ENCODE data around the gene GPER1. TPM values are rescaled to one million over a fixed set of nuclear protein-coding genes. Genes with fewer than 3 reads are reported as not detected.
"Not testable (repeated sequence)": the region's sequence is repeated elsewhere in the genome, so short reads cannot be mapped to it uniquely, and the experiment has no call there.

Gene GPER1
- total RNA-seq, 2 experiments from 2014 or later: not detected

DNA sequence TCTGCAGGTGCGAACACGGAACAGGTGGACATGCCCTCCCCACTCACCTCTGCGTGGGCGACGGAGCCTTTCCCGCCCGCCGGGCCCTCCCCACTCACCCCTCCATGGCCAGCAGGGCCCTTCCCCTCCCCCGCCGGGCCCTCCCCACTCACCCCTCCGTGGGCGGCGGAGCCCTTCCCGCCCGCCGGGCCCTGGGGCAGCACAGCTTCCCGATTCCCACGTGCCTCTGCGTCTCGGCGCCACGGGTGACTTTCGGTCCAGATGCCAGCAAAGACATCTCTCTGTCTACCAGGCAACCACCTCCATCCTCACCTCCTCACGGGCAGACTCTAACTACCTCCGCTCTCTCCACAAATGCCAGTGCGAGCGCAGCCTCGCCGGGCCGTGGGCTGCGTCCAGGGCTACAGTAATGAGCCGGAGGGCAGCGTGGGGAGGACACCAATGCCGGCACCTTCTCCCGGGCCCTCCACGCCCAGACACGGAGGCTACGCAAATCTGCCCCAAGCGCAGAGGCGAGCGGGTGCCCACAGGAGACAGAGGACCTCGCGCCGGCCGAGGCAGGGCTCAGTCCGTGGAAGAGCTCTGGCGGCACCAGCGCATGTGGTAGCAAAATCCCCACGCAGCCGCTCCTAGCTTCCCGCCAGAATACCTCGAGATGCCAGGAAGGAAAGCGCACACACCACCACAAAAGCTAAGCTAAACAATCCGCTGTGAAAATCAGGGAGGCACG lies 21.8 kb downstream of the GPER1 start:
- Mint-ChIP-seq H3K27me3 (no peaks in the 10 kb centered on the region), H3K27ac (no peak overlapping the region), H3K9me3 (ENCODE audit: low read depth) (no peaks in the 10 kb centered on the region), H3K36me3 (ENCODE audit: low read depth) (peaks cover 7% of the 10 kb centered on the region), H3K4me1 (peaks cover 10% of the 10 kb centered on the region), H3K4me3 (no peak overlapping the region)
- POLR2A ChIA-PET: no interaction called here
- ATAC-seq (no peak), DNase-seq (no peak)
- intact Hi-C loops (cut with DNase I, micrococcal nuclease): no loop called here
- CTCF ChIA-PET: no interaction called here

DNA sequence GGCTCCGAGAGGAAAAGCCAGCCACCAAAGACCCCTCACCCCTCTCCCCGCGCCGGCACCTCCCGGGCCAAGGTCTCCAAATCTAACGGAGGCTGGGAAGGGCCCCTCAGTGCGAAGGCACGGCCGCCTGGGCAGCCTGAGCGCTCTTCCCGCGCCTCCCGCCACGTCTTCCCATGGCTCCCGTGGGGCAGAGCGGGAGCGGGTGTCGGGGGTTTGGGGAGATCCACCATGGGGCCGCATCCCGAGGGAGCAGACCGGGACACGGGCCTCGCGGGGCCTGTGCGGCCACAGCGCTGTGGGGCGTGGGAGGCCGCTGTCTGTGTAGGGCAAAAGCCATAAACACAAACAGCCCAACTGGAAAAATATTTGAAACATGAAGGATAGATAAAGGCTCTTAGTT lies 22.4 kb downstream of the GPER1 start:
- Mint-ChIP-seq H3K27me3 (no peaks in the 10 kb centered on the region), H3K36me3 (ENCODE audit: low read depth) (peaks cover 7% of the 10 kb centered on the region), H3K27ac (no peak overlapping the region), H3K4me1 (peaks cover 4% of the 10 kb centered on the region), H3K4me3 (no peak overlapping the region), H3K9me3 (ENCODE audit: low read depth) (no peaks in the 10 kb centered on the region)
- DNase-seq (no peak), ATAC-seq (no peak)
- intact Hi-C loops (cut with DNase I, micrococcal nuclease): no loop called here
- ChIA-PET CTCF (no interaction called here), POLR2A (no interaction called here)

DNA sequence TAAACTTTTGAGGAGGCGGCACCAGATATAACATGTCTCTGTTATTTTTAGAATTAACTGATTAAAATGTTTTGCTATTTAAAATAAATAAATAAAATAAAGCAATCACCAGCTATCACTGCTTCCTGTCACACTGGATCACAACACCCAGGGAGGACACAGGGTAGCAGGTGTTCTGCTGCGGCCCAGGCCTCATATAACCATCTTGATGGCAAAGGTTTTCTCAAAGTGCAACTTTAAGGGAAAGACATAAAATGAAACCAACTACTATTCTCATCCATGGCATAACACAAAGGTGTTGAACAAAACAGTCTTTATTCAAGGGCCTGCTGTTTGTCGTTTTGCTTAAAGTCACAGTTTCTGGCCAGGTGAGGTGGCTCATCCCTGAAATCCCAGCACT lies 23.2 kb downstream of the GPER1 start:
- Mint-ChIP-seq H3K36me3 (ENCODE audit: low read depth) (peaks cover 14% of the 10 kb centered on the region), H3K27me3 (no peaks in the 10 kb centered on the region), H3K4me3 (no peak overlapping the region), H3K9me3 (ENCODE audit: low read depth) (peaks cover 7% of the 10 kb centered on the region), H3K27ac (no peak overlapping the region), H3K4me1 (peaks cover 7% of the 10 kb centered on the region)
- DNase-seq (no peak), ATAC-seq (no peak)
- POLR2A ChIA-PET: no interaction called here
- intact Hi-C loops (cut with DNase I, micrococcal nuclease): no loop called here
- CTCF ChIA-PET: no interaction called here

DNA sequence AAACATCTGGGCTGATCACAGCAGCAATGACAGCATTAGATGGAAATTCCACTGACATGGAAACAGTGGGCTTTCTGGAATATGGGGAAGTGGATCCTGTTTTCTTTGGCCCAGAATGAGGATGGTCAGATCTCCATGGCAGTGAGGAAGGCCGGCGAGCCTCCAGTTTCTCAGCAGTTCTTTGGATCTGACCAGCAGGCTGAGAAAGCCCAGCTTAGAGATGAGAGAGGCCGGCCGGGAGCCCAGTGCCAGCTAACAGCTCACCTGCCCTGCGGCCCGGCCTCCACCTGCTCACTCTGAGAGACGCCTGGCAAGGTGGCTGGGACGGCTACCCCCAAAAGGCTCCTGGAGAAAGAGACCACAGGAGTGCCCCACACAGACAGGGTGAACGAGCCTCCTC lies 24.2 kb downstream of the GPER1 start:
- H3K4me1 Mint-ChIP-seq: peaks cover 5% of the 10 kb centered on the region
- POLR2A ChIA-PET: no interaction called here
- peaks cover 14% of the 10 kb centered on the region for H3K36me3 Mint-ChIP-seq (ENCODE audit: low read depth)
- peaks cover 8% of the 10 kb centered on the region for H3K9me3 Mint-ChIP-seq (ENCODE audit: low read depth)
- no peaks in the 10 kb centered on the region for H3K27me3 Mint-ChIP-seq
- intact Hi-C loops (cut with DNase I, micrococcal nuclease): no loop called here
- CTCF ChIA-PET: no interaction called here
- no peak for ATAC-seq
- no peak overlapping the region for H3K4me3 Mint-ChIP-seq
- H3K27ac Mint-ChIP-seq: no peak overlapping the region
- DNase-seq: no peak

DNA sequence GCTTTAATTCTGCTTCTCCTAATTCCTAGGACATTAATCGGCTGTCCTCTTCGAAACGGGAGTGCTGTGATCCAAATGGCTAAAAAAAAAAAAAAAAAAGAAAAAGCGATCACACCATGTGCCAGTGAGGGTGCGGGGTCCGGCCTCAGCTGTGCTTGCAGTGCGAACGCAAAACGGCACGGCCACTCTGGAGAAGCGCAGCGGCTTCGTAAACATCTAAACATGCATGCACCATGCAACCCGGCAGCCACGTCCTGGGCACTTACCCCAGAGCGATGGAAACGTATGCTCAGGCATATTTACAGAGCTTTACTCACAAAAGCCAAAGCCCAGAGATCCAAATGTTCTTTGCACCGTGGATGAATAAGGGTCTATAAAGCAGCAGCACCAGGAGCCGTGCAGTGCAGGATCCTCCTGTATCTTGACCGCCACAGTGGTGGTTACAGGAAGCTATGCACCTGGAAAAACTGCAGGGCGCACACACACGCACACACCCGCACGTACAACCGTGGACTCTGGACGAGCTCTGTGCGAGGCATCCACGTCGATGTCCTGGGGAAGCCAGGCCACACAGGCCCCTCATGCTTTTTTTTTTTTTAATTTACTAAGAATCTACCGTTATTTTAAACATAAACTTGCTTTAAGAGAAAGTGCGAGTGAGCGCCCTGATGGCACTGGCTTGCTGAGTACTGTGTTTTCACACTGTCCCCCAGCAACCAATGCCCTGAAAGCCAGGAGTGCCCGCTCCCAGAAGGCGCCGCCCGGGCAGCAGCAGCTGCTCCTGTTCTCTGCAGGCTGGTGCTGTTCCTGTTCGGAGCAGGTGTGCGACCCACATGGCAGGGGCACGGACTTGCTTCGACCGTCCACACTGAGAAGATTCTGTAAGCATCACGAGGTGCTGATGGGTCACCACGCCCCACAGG lies 25.0 kb downstream of the GPER1 start:
- Mint-ChIP-seq H3K27ac (no peak overlapping the region), H3K36me3 (ENCODE audit: low read depth) (peaks cover 19% of the 10 kb centered on the region), H3K27me3 (no peaks in the 10 kb centered on the region), H3K4me1 (peaks cover 9% of the 10 kb centered on the region), H3K9me3 (ENCODE audit: low read depth) (peaks cover 13% of the 10 kb centered on the region), H3K4me3 (no peak overlapping the region)
- ATAC-seq (no peak), DNase-seq (no peak)
- intact Hi-C loops (cut with DNase I, micrococcal nuclease): no loop called here
- ChIA-PET CTCF (interaction anchor here (0.6 kb wide), 1 partner anchor 297 kb away, joined by 3 read pairs; no protein-coding TSS in a partner anchor), POLR2A (interaction anchor here (0.6 kb wide), 1 partner anchor 1393 kb away, joined by 5 read pairs; no protein-coding TSS in a partner anchor)

DNA sequence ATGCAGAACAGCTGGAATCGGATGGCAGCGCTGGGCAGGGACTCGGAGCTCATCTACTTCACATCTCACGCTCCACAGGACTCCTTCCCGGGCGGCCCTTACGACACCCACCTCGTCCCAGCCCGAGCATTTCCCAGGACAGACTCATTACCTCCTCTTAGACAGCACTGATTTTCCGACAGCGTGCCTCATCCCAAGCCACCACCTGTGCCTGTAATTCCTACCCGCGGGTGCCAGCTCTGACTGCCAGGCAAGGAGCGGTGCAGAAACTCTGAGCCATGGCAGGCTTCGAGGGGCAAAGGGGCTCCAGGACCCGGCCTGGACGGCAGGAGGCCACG lies 25.6 kb downstream of the GPER1 start:
- DNase-seq: no peak
- no peak overlapping the region for H3K4me3 Mint-ChIP-seq
- H3K27me3 Mint-ChIP-seq: no peaks in the 10 kb centered on the region
- ChIA-PET POLR2A (no interaction called here), CTCF (interaction anchor here (0.6 kb wide), 1 partner anchor 296 kb away, joined by 3 read pairs; no protein-coding TSS in a partner anchor)
- intact Hi-C loops (cut with DNase I, micrococcal nuclease): no loop called here
- H3K36me3 Mint-ChIP-seq (ENCODE audit: low read depth): peaks cover 22% of the 10 kb centered on the region
- peaks cover 13% of the 10 kb centered on the region for H3K9me3 Mint-ChIP-seq (ENCODE audit: low read depth)
- ATAC-seq: no peak
- H3K4me1 Mint-ChIP-seq: peaks cover 13% of the 10 kb centered on the region
- H3K27ac Mint-ChIP-seq: no peak overlapping the region

DNA sequence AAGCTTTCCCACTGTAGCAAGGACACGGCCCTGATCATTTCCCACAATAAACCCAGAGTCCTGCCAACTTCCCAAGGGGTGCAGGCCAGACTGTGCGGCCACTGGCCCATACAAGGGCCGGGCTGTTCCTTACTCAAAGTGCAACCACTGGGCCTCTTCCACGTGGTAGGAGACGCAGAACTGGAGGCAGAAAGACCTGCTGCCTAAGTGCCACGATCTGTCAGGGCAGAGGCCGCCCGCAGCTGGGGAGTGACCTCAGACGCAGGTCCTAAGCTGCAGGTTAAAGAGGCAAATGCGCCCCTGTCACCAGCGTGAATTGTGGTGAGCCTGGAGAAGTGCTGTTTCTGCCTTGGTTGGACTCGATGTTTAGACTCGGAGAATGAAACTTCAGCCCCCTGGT lies 26.2 kb downstream of the GPER1 start:
- ATAC-seq: no peak
- Mint-ChIP-seq H3K27ac (no peak overlapping the region), H3K4me1 (peaks cover 15% of the 10 kb centered on the region), H3K4me3 (no peak overlapping the region), H3K9me3 (ENCODE audit: low read depth) (peaks cover 13% of the 10 kb centered on the region), H3K27me3 (no peaks in the 10 kb centered on the region), H3K36me3 (ENCODE audit: low read depth) (peaks cover 22% of the 10 kb centered on the region)
- intact Hi-C loops (cut with DNase I, micrococcal nuclease): no loop called here
- ChIA-PET CTCF (interaction anchor here (0.6 kb wide), 1 partner anchor 28 kb away, joined by 3 read pairs; no protein-coding TSS in a partner anchor), POLR2A (no interaction called here)
- DNase-seq: no peak

DNA sequence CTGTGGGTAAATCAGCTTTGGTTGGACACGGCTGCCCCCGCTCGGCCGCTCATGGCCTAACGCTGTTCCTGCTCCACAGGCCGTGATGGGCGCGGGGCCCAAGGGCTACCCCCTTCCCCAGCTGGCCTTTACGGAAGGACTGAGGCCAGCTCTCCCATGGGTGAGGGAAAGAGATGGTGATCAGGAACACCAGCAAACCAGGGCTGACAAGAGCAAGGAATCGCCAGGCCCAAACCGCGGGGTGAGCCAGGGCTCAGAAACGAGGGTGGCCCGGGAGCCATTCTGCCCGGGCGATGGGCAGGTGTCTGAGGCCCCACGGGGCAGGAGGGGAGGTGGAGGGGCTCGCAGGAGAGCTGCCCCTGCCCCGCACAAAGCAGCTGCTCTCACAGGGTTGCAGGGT lies 26.6 kb downstream of the GPER1 start:
- POLR2A ChIA-PET: no interaction called here
- H3K9me3 Mint-ChIP-seq (ENCODE audit: low read depth): peaks cover 13% of the 10 kb centered on the region
- DNase-seq (no peak), ATAC-seq (no peak)
- H3K36me3 Mint-ChIP-seq (ENCODE audit: low read depth): peaks cover 22% of the 10 kb centered on the region
- no peak overlapping the region for H3K27ac Mint-ChIP-seq
- H3K27me3 Mint-ChIP-seq: no peaks in the 10 kb centered on the region
- intact Hi-C loops (cut with DNase I, micrococcal nuclease): no loop called here
- H3K4me3 Mint-ChIP-seq: no peak overlapping the region
- CTCF ChIA-PET: interaction anchor here (0.6 kb wide), 1 partner anchor 29 kb away, joined by 3 read pairs; no protein-coding TSS in a partner anchor
- peaks cover 19% of the 10 kb centered on the region for H3K4me1 Mint-ChIP-seq

DNA sequence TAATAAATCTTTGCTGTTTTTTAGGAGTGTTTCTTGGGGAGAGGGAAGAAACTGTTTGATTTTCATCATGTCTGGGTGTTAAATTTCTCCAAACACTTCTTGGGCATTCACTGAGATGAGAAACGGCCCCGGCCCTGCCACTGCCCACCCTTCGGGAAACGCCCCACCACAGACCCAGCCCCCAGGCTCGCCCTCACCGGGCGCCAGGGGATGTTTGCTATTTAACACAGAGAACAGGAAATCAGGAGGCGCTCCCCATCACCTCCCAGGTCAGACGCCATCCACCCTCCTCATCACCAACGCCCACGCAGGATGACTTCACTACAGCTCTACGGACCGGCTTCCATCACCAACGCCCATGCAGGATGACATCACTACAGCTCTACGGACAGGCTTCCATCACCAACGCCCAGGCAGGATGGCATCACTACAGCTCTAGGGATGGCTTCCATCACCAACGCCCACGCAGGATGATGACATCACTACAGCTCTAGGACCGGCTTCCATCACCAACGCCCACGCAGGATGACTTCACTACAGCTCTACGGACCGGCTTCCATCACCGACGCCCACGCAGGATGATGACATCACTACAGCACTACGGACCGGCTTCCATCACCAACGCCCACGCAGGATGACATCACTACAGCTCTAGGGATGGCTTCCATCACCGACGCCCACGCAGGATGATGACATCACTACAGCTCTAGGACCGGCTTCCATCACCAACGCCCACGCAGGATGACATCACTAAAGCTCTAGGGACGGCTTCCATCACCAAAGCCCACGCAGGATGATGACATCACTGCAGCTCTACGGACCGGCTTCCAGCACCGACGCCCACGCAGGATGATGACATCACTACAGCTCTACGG lies 27.5 kb downstream of the GPER1 start:
- Mint-ChIP-seq H3K27ac (peak overlapping the region; percentile 74), H3K36me3 (ENCODE audit: low read depth) (peaks cover 22% of the 10 kb centered on the region), H3K4me1 (peaks cover 20% of the 10 kb centered on the region), H3K9me3 (ENCODE audit: low read depth) (peaks cover 13% of the 10 kb centered on the region), H3K4me3 (peak overlapping the region; percentile 39)
- H3K27me3 Mint-ChIP-seq; POLR2A ChIA-PET; intact Hi-C loops (cut with DNase I, micrococcal nuclease); ATAC-seq; CTCF ChIA-PET: not testable (repeated sequence)
- peak; percentile 81 for DNase-seq

DNA sequence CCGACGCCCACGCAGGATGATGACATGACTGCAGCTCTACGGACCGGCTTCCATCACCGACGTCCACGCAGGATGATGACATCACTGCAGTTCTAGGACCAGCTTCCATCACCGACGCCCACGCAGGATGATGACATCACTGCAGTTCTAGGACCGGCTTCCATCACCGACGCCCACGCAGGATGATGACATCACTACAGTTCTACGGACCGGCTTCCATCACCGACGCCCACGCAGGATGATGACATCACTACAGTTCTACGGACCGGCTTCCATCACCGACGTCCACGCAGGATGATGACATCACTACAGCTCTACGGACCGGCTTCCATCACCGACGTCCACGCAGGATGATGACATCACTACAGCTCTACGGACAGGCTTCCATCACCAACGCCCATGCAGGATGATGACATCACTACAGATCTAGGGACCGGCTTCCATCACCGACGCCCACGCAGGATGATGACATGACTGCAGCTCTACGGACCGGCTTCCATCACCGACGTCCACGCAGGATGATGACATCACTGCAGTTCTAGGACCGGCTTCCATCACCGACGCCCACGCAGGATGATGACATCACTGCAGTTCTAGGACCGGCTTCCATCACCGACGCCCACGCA lies 28.6 kb downstream of the GPER1 start:
- H3K27me3 Mint-ChIP-seq; ATAC-seq; H3K4me3 Mint-ChIP-seq; DNase-seq; intact Hi-C loops (cut with DNase I, micrococcal nuclease); CTCF ChIA-PET: not testable (repeated sequence)
- H3K9me3 Mint-ChIP-seq (ENCODE audit: low read depth): peaks cover 13% of the 10 kb centered on the region
- POLR2A ChIA-PET: interaction anchor here (0.6 kb wide), 1 partner anchor 66 kb away, joined by 4 read pairs; no protein-coding TSS in a partner anchor
- peak overlapping the region; percentile 74 for H3K27ac Mint-ChIP-seq
- H3K36me3 Mint-ChIP-seq (ENCODE audit: low read depth): peaks cover 22% of the 10 kb centered on the region
- H3K4me1 Mint-ChIP-seq: peaks cover 20% of the 10 kb centered on the region
